CD1c-positive myeloid dendritic cell (primary cell): ENCODE data around the gene CACNA1G.

Experiments
- DNase-seq: peaks from one replicate; pipeline ENCODE4 v3.0.0-alpha.2; 2016; ENCODE audit errors: extremely low spot score

CACNA1G gene

GRCh38 chr17:50613007-50613992, 52.8 kb downstream of the CACNA1G start:
- DNase-seq, result no peak

- DNase-seq, result no peak
Measured at GRCh38 chr17:50614471-50615051, 54.0 kb downstream of the CACNA1G start.

GRCh38 chr17:50615828-50616227, 55.3 kb downstream of the CACNA1G start:
- DNase-seq, result no peak

- no peak for DNase-seq
Measured at GRCh38 chr17:50618300-50618699, 57.8 kb downstream of the CACNA1G start.

GRCh38 chr17:50618941-50619340, 58.4 kb downstream of the CACNA1G start:
- DNase-seq, result peak; percentile 75

GRCh38 chr17:50619489-50619888, 59.0 kb downstream of the CACNA1G start:
- DNase-seq, result no peak

- no peak for DNase-seq
Measured at GRCh38 chr17:50620237-50620636, 59.7 kb downstream of the CACNA1G start.

GRCh38 chr17:50620858-50621257, 60.3 kb downstream of the CACNA1G start:
- DNase-seq, result no peak

GRCh38 chr17:50621574-50622031, 61.1 kb downstream of the CACNA1G start:
- peak; percentile 57 for DNase-seq

GRCh38 chr17:50624321-50624934, 63.9 kb downstream of the CACNA1G start:
- DNase-seq, result peak; percentile 74

GRCh38 chr17:50625032-50625871, 64.7 kb downstream of the CACNA1G start:
- DNase-seq, result peak; percentile 60

- DNase-seq, result peak; percentile 73
Measured at GRCh38 chr17:50626037-50626574, 65.6 kb downstream of the CACNA1G start.

GRCh38 chr17:50627036-50627781, 66.7 kb downstream of the CACNA1G start:
- no peak for DNase-seq

- peak; percentile 55 for DNase-seq
Measured at GRCh38 chr17:50627782-50628601, 67.5 kb downstream of the CACNA1G start.

- DNase-seq, result no peak
Measured at GRCh38 chr17:50629902-50630301, 69.4 kb downstream of the CACNA1G start.

- no peak for DNase-seq
Measured at GRCh38 chr17:50630524-50631194, 70.1 kb downstream of the CACNA1G start.

- no peak for DNase-seq
Measured at GRCh38 chr17:50631195-50631907, 70.8 kb downstream of the CACNA1G start.

GRCh38 chr17:50631908-50632571, 71.5 kb downstream of the CACNA1G start:
- DNase-seq, result no peak
